ENCODE measurements around the gene LRRFIP2.
"Not testable (repeated sequence)": the region's sequence is repeated elsewhere in the genome, so short reads cannot be mapped to it uniquely, and the experiment has no call there.

The LRRFIP2 gene

DNA sequence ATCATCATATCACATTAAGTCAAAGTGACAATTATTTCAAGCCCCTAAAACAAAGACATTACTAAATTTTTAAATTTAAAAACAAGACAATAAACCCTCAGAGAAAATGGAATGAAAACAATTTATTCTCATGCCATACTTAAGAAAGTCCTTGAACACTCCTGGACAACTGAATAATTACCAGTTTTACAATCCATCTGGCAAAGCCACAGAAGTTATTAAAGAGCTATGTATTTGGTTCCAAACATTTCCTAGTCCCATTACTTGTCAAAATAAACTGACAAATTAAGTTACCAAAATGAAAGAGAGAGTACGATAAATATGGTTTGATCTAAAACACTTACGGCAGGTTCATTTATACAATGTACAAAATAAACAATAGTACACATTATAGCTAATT is 63.2 kb downstream of the LRRFIP2 start:
- DNase-seq: no peak

DNA sequence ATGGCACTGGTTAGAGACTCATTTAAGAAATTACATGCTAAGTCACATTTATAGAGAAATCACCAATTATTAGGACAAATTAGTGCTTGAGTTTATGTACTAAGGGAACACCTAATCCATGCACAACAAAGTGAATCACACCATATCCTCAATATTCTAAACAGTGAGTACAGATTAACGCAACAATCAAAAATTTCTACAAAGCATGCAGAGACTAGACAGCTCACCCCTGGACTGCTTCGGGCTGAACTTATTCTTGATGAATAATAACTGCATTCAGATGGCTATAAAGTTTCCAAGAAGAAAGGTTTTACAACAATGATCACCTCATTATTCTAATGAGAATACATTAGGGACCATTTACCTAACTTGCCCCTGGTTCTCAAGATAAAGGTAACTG is 66.5 kb downstream of the LRRFIP2 start:
- DNase-seq: no peak

DNA sequence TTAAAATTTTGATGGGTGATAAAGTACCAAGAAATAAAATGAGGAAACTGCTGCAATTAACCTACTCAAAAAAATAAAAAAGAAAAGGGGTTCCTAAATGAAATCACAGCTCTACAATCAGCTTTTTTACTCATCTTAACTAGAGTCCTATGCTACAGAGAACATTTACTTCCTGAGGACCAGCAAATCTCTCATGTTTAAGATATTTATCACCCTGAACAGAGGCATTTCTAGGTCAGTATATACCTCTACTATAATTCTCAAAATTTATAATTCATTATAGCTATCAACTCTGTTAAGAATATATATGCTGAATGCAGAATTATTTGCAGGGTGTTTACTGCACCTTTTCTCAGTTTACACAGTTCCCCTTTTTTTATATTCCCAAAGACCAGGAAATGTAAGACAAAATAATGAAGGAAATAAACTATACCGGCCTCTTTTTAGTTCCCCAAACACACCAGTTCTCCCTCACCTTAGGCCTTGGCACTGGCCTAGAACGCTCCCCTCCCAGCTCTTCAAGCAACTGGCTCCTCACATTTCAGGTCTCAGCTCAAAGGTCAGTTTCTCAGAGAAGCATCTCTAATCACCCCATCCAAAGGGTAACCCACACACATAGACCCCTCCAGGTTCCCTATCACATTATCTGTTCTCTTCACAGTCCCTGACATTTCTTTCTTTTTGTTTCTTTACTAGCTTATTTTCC is 71.1 kb downstream of the LRRFIP2 start:
- no peak for DNase-seq

DNA sequence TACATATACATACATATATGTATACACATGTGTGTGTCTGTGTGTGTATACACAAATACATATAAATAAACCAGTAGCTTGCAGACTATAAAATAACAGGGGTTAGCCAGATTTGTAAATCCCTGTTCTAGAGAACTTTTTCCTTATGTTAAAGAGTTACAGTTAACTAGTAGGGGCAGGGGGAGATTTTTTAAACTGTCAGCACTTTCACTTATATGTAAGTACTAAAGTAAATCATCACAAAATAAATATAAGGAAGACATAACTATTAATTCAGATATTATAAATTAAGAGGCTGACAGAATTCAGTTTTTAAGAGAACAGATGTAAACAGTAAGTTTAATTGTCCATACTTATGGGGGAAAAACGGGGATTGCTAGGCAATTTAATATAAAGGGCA is 74.0 kb downstream of the LRRFIP2 start:
- no peak for DNase-seq

DNA sequence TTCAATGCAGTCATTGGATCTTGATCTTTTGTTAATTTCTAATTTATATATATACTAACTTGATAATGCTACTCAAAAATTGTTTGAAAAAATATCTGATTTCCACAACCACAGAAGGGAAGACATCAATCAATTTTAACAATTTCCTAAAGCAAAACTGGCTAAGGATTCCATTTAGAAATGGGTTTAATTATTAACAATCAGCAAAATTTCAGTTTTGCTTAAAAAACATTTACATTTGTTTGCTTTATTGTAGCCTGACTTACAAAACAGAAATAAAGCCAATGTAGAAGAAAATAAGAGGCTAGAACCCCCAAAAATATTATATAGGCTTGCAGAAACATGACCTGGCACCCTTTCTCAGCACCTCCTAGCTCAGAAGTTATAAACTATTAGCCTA is 74.9 kb downstream of the LRRFIP2 start:
- no peak for DNase-seq

DNA sequence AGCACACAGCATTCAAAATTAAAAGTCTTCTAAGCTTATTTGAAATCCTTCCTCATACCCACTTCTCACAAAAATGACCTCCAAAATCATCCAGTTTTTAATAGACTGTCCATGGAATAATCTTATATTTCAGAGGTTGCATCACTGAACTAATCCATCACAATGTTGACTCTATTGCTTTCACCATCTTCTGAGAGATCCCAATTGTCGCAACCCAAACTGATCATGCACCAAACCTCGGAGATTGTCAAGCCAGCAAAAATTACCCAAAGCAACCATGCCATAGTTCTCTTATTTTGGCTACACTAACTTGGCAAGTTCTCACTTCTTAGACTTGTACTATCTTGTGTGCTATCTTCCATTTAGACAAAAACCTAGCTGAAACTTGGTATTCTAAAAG is 75.5 kb downstream of the LRRFIP2 start:
- DNase-seq: no peak

DNA sequence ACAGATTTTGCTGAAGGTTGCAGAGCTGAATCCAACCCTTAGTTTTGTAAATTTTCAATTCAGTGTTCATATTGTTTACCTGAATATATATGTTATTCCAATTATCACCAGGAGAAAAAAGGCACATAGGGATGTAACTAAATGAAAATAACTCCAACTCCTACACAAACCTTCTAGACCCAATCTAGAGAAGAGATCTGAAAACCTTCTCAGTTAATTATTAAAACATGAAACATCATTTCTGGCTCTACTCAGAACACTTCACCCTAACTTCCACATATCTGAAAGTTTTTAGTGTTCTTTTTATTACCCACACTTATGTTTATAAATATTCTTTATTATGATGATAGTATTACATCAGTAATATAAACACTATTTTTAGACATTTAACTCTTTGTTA is 76.6 kb downstream of the LRRFIP2 start:
- no peak for DNase-seq

DNA sequence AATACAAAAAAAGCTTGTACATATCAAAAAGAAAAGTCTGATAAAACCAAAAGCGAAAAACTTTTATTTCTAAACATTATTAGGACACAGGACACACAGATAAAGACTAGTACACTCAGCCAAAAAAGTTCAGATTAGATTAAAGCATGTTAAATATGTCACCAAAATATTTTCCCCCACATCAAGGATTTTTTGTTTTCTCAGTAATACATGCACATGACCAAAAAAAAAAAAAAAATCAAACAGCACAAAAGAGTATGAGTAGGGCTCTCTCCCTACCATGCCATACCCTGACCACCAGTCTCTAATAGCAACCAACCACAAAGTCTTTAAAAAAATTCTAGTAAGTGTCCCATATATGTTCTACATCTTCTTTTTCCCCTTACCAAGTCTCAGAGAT is 77.4 kb downstream of the LRRFIP2 start:
- no peak for DNase-seq

DNA sequence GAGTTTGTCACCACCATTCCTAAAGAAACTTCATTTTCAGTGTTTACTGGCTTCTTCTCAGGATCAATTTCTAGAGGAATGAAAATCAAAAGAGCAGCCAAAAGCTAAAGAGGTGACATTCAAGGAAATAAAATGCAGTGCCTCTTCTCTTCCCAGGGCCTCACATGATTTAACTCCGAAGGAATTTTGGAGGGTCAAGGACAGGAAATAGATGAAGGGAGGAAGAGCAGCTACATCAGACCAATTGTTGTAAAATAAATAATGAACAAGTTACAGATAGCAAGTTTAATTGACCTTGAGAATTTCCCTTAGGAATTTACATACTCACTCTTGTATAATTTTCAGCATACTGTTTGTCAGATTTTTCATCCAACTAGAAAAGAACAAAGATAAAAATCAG is 78.1 kb downstream of the LRRFIP2 start:
- no peak for DNase-seq

DNA sequence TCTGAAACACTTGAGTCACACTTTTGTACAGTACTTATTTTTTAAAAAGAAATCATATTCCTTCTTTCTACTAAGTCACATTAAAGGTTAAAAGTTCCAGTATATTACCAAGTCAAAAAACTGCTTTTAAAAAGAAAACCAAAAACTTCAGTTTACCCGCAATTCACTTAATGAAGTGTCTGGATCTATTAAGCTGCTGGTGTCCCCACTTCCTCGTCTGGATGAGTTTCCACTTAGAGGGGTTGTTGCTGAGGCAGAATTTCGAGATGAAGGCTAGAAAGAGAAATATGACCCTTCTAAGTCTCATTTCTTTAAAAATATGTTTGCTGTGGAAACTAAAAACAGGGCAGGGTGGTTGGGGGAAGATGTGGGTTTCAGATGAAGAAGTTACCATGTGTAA is 79.7 kb downstream of the LRRFIP2 start:
- no peak for DNase-seq

DNA sequence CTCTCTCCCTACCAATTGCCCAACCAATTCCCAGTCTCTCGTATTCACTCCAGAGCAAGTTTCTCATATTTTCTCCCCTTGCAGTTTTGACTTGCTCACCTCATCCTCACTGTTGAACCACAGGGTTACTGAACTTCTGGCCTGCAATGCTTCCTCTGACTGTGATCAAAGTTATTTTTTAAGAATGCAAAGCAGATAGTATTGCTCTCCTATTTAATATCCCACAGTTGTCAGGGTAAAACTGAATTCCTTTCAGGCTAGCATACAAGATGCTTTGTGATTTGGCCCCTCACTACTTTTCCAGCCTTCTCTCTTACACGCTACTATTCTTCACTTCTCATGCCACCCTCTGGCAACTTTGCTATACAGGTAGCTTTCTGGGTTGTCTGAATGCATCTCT is 80.9 kb downstream of the LRRFIP2 start:
- DNase-seq: no peak

DNA sequence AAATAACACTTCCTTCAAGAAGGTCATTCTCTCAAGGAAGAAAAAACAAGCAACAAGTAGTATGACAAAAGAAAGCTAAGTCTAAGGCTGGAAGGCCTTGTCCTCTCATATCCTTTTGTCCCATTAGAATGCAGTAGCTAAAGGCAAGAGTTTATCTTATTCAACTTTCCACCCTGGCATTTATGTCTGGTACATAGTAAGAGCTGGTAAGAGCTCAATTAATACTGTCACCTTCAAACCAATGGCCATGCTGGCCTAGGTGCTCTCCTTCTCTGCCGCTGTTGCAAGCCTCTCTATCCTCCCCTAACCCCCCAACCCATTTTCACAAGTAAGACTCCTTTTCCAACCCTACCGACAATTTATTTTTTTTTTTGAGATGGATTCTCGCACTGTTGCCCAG is 81.9 kb downstream of the LRRFIP2 start:
- DNase-seq: no peak

DNA sequence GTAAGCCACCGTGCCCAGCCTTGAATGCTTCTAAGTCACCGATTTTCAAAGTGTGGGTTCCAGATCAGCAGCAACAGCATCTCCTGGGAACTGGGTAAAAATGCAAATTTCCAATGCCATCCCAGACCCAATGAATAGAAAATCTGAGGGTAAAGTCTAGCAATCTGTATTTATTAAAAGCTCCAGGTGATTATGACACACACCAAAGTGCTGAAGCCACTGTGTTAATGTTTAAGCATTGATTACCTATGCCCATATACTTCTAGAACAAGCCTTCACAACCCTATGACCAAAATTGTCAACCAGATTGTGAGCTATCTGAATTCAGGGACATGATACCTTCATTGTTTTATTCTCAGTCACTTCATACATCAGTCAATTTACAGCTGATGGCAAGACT is 86.5 kb downstream of the LRRFIP2 start:
- DNase-seq: no peak

DNA sequence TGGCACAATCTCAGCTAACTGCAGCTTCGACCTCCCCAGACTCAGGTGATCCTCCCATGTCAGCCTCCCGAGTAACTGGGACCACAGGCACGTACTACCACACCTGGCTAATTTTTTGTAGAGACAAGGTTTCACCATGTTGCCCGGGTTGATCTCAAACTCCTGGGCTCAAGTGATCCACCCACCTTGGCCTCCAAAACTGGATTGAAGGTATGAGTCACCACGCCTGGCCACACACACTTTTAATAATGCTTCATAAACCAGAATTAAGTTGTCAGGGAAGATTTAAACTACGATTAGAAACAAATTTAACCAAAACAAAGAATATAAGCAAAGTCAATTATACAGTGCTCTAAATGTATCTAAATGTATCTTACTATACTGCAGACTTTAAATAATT is 87.5 kb downstream of the LRRFIP2 start:
- DNase-seq: no peak

DNA sequence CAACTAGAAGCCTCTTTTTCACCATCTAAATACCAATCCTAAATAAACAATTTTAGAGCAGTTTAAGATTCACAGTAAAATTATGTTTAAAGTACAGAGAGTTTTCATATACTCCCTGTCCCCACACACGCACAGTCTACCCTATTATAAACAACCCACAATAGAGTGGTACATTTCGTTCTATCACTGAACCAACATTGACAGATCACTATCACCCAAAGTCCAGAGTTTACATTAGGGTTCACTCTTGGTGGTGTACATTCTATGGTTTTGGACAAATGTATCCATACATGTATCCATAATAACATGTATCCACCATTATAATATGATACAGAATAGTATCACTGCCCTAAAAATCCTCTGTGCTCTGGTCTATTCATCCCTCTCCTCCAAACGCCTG is 92.1 kb downstream of the LRRFIP2 start:
- DNase-seq: no peak

DNA sequence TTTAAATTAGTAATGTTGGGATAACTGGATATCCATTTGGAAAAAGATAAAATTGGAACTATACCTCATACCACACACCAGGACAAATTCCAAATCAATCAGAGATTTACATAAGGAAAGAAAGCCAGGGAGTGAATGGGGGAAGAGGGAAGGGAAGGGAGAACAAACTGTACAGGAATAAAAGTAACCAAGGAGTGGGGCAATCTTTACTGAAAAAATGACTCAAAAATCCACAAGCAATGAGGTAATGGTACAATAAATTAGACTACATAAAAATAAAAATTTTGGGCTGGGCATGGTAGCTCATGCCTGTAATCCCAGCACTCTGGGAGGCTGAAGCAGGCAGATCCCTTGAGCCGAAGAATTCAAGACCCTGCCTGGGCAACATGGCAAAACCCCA is 98.4 kb downstream of the LRRFIP2 start:
- DNase-seq: no peak

DNA sequence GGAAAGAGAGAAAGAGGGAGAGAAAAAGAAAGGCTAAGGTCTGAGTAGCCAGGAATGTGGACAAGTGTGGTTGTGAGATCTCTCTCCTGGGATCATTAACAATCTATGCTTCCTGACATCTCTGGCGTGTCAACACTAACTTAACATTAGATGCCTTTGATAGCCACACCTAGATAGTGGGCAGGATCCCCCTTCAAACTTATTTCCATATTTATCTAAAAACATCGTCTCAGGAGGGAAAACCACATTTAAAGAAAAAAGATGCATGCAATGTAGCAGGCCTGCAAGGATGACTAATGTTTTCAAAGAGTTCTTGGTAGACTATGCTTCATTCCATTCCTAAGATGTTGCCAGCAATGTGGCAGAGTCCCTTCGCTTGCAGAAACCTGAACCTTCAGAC is 100.2 kb downstream of the LRRFIP2 start:
- no peak for DNase-seq

DNA sequence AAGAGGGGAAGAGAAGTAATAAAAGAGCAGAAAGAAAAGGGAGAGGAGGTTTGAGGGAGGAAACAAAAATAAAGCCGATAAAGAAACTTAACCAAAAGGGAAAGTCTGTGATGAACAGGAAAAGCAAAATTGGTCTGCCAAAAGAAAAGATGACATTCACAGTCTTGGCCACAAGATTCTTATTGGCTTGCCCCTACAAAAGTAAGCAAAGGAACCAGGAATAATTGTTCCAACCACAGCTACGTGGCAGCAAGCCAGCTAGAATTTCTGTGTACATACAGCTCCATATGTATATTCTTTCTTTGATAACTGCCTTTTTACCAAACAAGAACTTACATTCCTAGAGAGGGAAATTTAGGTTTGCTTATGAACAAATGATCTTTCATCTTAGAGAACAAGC is 101.5 kb downstream of the LRRFIP2 start:
- no peak for DNase-seq

DNA sequence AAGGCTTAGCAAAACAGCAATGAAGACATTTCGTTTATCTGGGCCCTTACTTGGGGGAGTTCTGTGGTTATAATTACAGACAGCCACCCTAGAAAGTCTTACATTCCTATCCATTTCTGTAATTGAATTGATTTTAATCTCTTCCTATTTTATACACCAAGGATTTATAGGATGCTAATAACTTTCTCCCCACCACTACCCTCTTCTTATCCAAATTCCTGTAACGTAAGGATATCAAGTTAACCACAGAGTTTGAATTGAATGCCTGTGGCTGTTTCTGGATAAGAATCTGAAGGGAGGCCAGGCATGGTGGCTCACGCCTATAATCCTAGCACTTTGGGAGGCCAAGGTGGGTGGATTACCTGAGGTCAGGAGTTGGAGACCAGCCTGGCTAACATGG is 102.5 kb downstream of the LRRFIP2 start:
- no peak for DNase-seq

DNA sequence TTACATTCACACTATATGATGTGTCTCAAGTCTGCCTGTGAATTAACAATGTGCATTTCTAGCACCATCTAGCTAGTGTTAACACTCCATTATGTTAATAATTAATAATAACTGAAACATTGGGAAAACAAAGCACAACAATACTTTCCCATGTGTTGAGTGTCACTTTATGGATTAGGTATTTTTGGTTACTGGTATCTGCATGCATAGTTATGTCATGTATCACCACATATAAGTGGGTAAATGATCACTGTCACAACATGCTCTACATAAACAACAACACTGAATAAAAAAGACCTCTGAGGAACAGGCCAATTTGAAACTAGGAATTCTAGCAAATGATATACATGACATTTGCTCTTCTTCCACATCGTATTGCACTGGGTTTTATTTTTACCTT is 106.4 kb downstream of the LRRFIP2 start:
- no peak for DNase-seq

DNA sequence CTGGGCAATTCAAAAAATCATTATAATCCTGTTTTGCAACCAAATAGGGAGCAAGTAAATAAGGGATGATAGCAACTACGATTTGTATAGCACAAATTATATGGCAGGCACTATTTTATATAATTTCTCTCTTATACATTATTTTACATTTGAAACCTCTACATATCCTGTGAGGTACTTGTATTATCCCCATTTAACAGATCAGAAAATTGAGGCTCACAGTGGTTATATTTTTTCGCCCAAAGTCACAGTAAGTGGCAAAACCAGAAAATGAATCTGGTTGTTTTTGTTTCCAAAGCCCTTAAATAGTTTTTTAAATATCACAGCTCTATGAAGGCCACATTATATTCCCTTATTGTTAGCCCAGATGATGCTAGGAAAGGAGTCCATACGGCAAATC is 106.8 kb downstream of the LRRFIP2 start:
- no peak for DNase-seq

DNA sequence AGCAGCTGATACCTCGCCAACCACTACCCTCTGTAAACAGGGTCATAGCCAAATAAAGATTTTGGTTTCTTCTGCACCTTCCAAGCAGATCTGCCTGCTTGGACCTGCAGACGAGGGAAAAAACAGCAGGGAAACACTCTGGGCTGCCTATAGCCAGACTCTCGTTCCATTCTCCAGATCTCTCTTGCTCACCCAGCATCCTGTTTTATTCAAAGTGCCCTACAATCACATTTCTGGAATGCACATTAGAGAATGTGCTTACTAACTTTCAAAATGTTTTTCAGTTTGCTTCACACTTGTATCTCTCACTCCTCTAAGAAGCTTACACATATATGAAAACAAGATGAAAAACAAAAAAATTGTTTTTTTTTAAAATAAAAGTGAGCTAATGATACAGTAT is 109.6 kb downstream of the LRRFIP2 start:
- DNase-seq: no peak

DNA sequence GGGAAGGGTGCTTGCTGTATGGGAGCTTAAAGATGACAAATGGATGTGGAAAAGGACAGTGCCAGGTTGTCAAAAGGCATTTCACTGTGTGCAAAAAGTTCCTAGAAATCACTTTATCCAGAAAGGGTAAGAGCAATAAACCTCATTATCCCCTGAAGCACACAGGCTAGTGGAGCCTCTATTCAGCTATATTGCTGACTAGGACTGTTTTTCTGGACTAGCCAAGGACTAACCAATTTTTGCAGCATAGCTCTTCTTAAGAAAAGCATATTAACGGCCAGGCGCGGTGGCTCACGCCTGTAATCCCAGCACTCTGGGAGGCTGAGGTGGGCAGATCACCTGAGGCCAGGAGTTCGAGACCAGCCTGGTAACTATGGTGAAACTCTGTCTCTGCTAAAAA is 116.3 kb downstream of the LRRFIP2 start:
- no peak for DNase-seq

DNA sequence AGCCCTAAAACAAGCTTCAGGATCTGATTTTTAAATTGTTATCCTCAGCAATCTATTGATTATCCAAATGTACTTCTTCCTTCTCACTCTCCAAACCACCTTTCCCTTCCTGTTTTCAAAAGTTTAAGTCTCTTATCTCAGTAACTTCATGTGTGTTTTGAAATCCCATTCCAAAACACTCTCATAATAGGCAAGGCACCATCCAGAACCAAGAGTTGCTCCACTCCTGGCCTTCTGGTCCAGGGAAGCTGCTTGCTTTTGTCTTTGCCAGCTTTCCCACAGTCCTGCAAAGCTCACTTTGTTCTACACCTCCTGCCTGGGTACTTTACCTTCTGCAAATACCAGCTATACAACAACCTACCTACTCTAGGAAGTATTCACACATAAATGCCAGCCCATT is 117.6 kb downstream of the LRRFIP2 start:
- no peak for DNase-seq

DNA sequence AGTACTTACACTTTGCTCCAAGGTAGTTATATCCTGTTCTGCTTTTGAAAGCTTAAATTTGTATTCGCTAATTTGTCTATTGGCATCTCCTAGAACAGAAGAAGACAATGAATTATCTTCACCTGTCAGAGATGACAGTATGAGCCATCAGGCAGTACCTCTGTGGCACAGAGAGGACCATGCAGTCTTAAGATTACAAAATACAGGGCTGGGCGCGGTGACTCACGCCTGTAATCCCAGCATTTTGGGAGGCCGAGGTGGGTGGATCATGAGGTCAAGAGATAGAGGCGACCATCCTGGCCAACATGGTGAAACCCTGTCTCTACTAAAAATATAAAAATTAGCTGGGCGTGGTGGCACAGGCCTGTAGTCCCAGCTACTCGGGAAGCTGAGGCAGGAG is 119.3 kb downstream of the LRRFIP2 start:
- DNase-seq: not testable (repeated sequence)

DNA sequence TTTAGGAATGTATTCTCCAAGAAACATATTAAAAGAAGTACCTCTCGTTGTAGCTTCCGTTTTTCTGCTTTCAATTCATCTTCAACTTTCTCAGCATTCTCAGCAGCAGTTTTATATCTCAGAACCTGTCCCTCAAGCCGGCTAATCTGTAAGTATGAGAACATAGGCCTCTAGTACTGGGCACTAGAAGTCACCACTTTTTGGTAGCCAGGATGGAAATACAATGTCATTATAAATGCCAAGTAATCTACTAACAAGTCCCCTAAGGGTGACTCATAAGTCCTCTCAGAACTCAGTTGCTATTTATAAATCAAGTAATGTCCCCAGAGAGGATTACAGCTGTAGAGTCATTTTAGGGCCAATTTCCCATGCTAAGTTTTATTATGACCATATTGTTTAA is 120.0 kb downstream of the LRRFIP2 start:
- DNase-seq: no peak
